ENCODE data around the gene CDKN1C.

The CDKN1C gene

GRCh38 chr11:2912498-2912897 is 26.9 kb upstream of the CDKN1C start:
- H3K4me3 ChIP-seq (ENCODE audit: low read length): no peak overlapping the region
- no peaks in the 10 kb centered on the region for H3K79me2 ChIP-seq (ENCODE audit: low read length)
- H2AFZ ChIP-seq (ENCODE audit: low read length): no peak overlapping the region
- DNase-seq: no peak
- H3K9me2 ChIP-seq (replicated peaks; ENCODE audit: insufficient read depth, low read length): no peaks in the 10 kb centered on the region
- H3K9ac ChIP-seq (ENCODE audit: low read length): no peak overlapping the region
- H3K4me2 ChIP-seq (ENCODE audit: low read depth, low read length): no peak overlapping the region
- no peaks in the 10 kb centered on the region for H3K9me3 ChIP-seq (replicated peaks; ENCODE audit: insufficient read depth, low read length)
- H3K36me3 ChIP-seq (replicated peaks; ENCODE audit: insufficient read depth, low read length): no peaks in the 10 kb centered on the region
- no peaks in the 10 kb centered on the region for H3K27me3 ChIP-seq (replicated peaks; ENCODE audit: insufficient read depth, low read length)
- TF ChIP-seq EZH2 (optimal IDR thresholded peaks at IDR 0.05; ENCODE audit: low read depth, low read length): no peak
- TF ChIP-seq CTCF (IDR thresholded peaks at IDR 0.05; ENCODE audit: low read length): no peak
- no peak for TF ChIP-seq EZH2phosphoT487 (IDR thresholded peaks at IDR 0.05; ENCODE audit: low read length)
- no peaks in the 10 kb centered on the region; the same call in 1 of the 2 replicates for H3K4me1 ChIP-seq (ENCODE audit: low read length)
- no peaks in the 10 kb centered on the region for H3F3A ChIP-seq (ENCODE audit: insufficient read depth, low read length)
- H3K27ac ChIP-seq (ENCODE audit: low read length): no peak overlapping the region
- H4K20me1 ChIP-seq (ENCODE audit: insufficient read depth, low read length): no peaks in the 10 kb centered on the region

- H3K27me3 ChIP-seq (replicated peaks; ENCODE audit: insufficient read depth, low read length): no peaks in the 10 kb centered on the region
- no peak overlapping the region for H2AFZ ChIP-seq (ENCODE audit: low read length)
- no peaks in the 10 kb centered on the region; the same call in 1 of the 2 replicates for H3K4me1 ChIP-seq (ENCODE audit: low read length)
- H3K79me2 ChIP-seq (ENCODE audit: low read length): no peaks in the 10 kb centered on the region
- no peak overlapping the region for H3K27ac ChIP-seq (ENCODE audit: low read length)
- no peak for TF ChIP-seq CTCF (IDR thresholded peaks at IDR 0.05; ENCODE audit: low read length)
- no peak for TF ChIP-seq EZH2phosphoT487 (IDR thresholded peaks at IDR 0.05; ENCODE audit: low read length)
- TF ChIP-seq EZH2 (optimal IDR thresholded peaks at IDR 0.05; ENCODE audit: low read depth, low read length): no peak
- H4K20me1 ChIP-seq (ENCODE audit: insufficient read depth, low read length): no peaks in the 10 kb centered on the region
- H3K4me3 ChIP-seq (ENCODE audit: low read length): no peak overlapping the region
- no peaks in the 10 kb centered on the region for H3K9me3 ChIP-seq (replicated peaks; ENCODE audit: insufficient read depth, low read length)
- no peak overlapping the region for H3K4me2 ChIP-seq (ENCODE audit: low read depth, low read length)
- H3K36me3 ChIP-seq (replicated peaks; ENCODE audit: insufficient read depth, low read length): no peaks in the 10 kb centered on the region
- H3F3A ChIP-seq (ENCODE audit: insufficient read depth, low read length): no peaks in the 10 kb centered on the region
- H3K9me2 ChIP-seq (replicated peaks; ENCODE audit: insufficient read depth, low read length): no peaks in the 10 kb centered on the region
- no peak overlapping the region for H3K9ac ChIP-seq (ENCODE audit: low read length)
- DNase-seq: no peak
Measured at GRCh38 chr11:2911785-2912391, 26.3 kb upstream of the CDKN1C start.

GRCh38 chr11:2911088-2911784 is 25.7 kb upstream of the CDKN1C start:
- H3K4me2 ChIP-seq (ENCODE audit: low read depth, low read length): no peak overlapping the region
- H3K9ac ChIP-seq (ENCODE audit: low read length): no peak overlapping the region
- H3K4me3 ChIP-seq (ENCODE audit: low read length): no peak overlapping the region
- no peak for DNase-seq
- no peaks in the 10 kb centered on the region for H3K79me2 ChIP-seq (ENCODE audit: low read length)
- TF ChIP-seq EZH2phosphoT487 (IDR thresholded peaks at IDR 0.05; ENCODE audit: low read length) (no peak), CTCF (IDR thresholded peaks at IDR 0.05; ENCODE audit: low read length) (no peak), EZH2 (optimal IDR thresholded peaks at IDR 0.05; ENCODE audit: low read depth, low read length) (no peak)
- no peaks in the 10 kb centered on the region for H3K9me3 ChIP-seq (replicated peaks; ENCODE audit: insufficient read depth, low read length)
- H3K36me3 ChIP-seq (replicated peaks; ENCODE audit: insufficient read depth, low read length): no peaks in the 10 kb centered on the region
- H3K27me3 ChIP-seq (replicated peaks; ENCODE audit: insufficient read depth, low read length): no peaks in the 10 kb centered on the region
- H3F3A ChIP-seq (ENCODE audit: insufficient read depth, low read length): no peaks in the 10 kb centered on the region
- no peaks in the 10 kb centered on the region; the same call in 1 of the 2 replicates for H3K4me1 ChIP-seq (ENCODE audit: low read length)
- no peak overlapping the region for H3K27ac ChIP-seq (ENCODE audit: low read length)
- no peak overlapping the region for H2AFZ ChIP-seq (ENCODE audit: low read length)
- no peaks in the 10 kb centered on the region for H4K20me1 ChIP-seq (ENCODE audit: insufficient read depth, low read length)
- no peaks in the 10 kb centered on the region for H3K9me2 ChIP-seq (replicated peaks; ENCODE audit: insufficient read depth, low read length)

Data from MM.1S (cell line).